Psoas muscle (tissue), 8 donors: ENCODE data around the gene MESP2. TPM values are rescaled to one million over a fixed set of nuclear protein-coding genes. Genes with fewer than 3 reads are reported as not detected.

Experiments
- ATAC-seq, 4 donors: fragments of 200-7000 bp; cut with Tn5 transposase; one replicate each; pipeline ENCODE4 v1.9.1; 2020; ENCODE audit warnings: moderate library complexity in 3 of 4, mild to moderate bottlenecking in 2 of 4
- DNase-seq, 2 donors: peaks; one replicate each; pipeline ENCODE4 v3.0.0-alpha.2; 2020
- H3K27ac ChIP-seq: fragments of 200-600 bp; one replicate; pipeline ENCODE4 v1.8.0; 2022
- H3K27me3 ChIP-seq, 3 donors: fragments of 200-600 bp in 1 of 3; one replicate each; pipeline versions ENCODE4 v1.6.1 to v1.8.0; 2013 to 2022; ENCODE audit warnings: low read length in 2 of 3, mild to moderate bottlenecking in 2 of 3, moderate library complexity in 1 of 3; ENCODE audit not compliant: insufficient read depth in 3 of 3
- H3K36me3 ChIP-seq, 2 donors: fragments of 200-600 bp in 1 of 2; one replicate each; pipeline versions ENCODE4 v1.6.1 to v1.8.0; 2013 to 2022; ENCODE audit warnings: low read depth in 1 of 2, mild to moderate bottlenecking in 1 of 2, moderate library complexity in 1 of 2; ENCODE audit not compliant: insufficient read depth in 1 of 2
- H3K4me1 ChIP-seq: fragments of 200-600 bp; one replicate; pipeline ENCODE4 v1.8.0; 2022
- H3K4me3 ChIP-seq: fragments of 200-600 bp; one replicate; pipeline ENCODE4 v1.8.0; 2022; ENCODE audit warnings: mild to moderate bottlenecking
- H3K9me3 ChIP-seq: fragments of 200-600 bp; one replicate; pipeline ENCODE4 v1.8.0; 2022
- CTCF ChIP-seq: fragments of 200-600 bp; IDR thresholded peaks from one replicate; pipeline ENCODE4 v1.8.0; 2022; ENCODE audit warnings: antibody characterized with exemption
- WGBS, 3 donors: extraction: QIAGEN DNeasy Blood & Tissue Kit; methylation state at CpG; one replicate each; pipeline versions ENCODE4 v1.1.6 to v1.1.7; 2013; 5-methylcytosine and 5-hydroxymethylcytosine counted together
- intact Hi-C, 2 donors: fragments of 100-400 bp; cut with DNase I; formaldehyde crosslinking; loops; one replicate each; pipeline versions ENCODE4 v1.11.0 to v1.14.2; 2022
- polyA plus RNA-seq, 3 donors: library from polyadenylated mRNA; stranded (reverse); fragments of 200-250 nt; gene quantifications; one replicate each; pipeline ENCODE4 v1.2.3, GENCODE V29; 2013
- total RNA-seq, 4 donors: library from RNA; stranded (reverse); fragmentation: NEBNext Ultra II Directional in 2 of 4; extraction: Animal tissue kit (Norgen Biotek cat#: 25700) in 2 of 4; gene quantifications; one replicate each; pipeline versions ENCODE4 v1.2.1 to v1.2.4, GENCODE V29; 2021 to 2023
- donor health status: healthy with polysubstance abuse.
- donor health status: DM: no; HTN: no; CAD: no; lungs with moderate emphysema.
- donor health status: Bipolar disorder and iron deficiency.
- donor health status: healthy.
- donor health status: DM: yes; HTN: yes; CAD: no.
- donor health status: DM: no; HTN: no; CAD: no.
- donor health status: DM: no; HTN: no; CAD: no.
- donor health status: DM: yes; HTN: yes; CAD: no.

Gene MESP2
- total and polyA plus RNA-seq, 7 donors, result 0.17 to 0.38 (median 0.20) TPM; not detected in 4

- Histone ChIP-seq H3K27ac (no peak overlapping the region), H3K27me3 (no peaks in the 10 kb centered on the region), H3K4me3 (no peak overlapping the region), H3K36me3 (no peaks in the 10 kb centered on the region), H3K9me3 (peaks cover 5% of the 10 kb centered on the region), H3K4me1 (no peaks in the 10 kb centered on the region)
- no peak for ATAC-seq
- intact Hi-C loops, result no loop called here
- TF ChIP-seq CTCF, result no peak
- DNase-seq, result peak in 1 of 2 donors; percentile 43
- WGBS, 3 donors, result 93 to 96% (median 93%) methylated on average over 22 of the region's 22 CpGs
Observed at GRCh38 chr15:89792106-89792805, 16.1 kb downstream of the MESP2 start.

GRCh38 chr15:89794627-89795241 lies 18.6 kb downstream of the MESP2 start:
- 37 to 43% (median 40%) methylated on average over 5 of the region's 5 CpGs for WGBS, 3 donors
- no peak overlapping the region for H3K4me3 ChIP-seq
- no peaks in the 10 kb centered on the region for H3K27me3 ChIP-seq
- intact Hi-C loops, result no loop called here
- peaks cover 5% of the 10 kb centered on the region for H3K9me3 ChIP-seq
- H3K27ac ChIP-seq, result no peak overlapping the region
- H3K4me1 ChIP-seq, result no peaks in the 10 kb centered on the region
- no peaks in the 10 kb centered on the region for H3K36me3 ChIP-seq
- ATAC-seq (no peak), DNase-seq (no peak)
- TF ChIP-seq CTCF, result no peak

GRCh38 chr15:89795996-89796395 lies 19.9 kb downstream of the MESP2 start:
- intact Hi-C loops, result no loop called here
- ATAC-seq (no peak), DNase-seq (no peak)
- Histone ChIP-seq H3K4me1 (no peaks in the 10 kb centered on the region), H3K4me3 (no peak overlapping the region), H3K9me3 (peaks cover 5% of the 10 kb centered on the region), H3K27ac (no peak overlapping the region), H3K27me3 (no peaks in the 10 kb centered on the region), H3K36me3 (no peaks in the 10 kb centered on the region)
- TF ChIP-seq CTCF, result no peak

GRCh38 chr15:89797678-89798201 lies 21.6 kb downstream of the MESP2 start:
- DNase-seq (no peak), ATAC-seq (no peak)
- Histone ChIP-seq H3K27ac (no peak overlapping the region), H3K9me3 (peaks cover 5% of the 10 kb centered on the region), H3K4me3 (no peak overlapping the region), H3K36me3 (no peaks in the 10 kb centered on the region), H3K27me3 (no peaks in the 10 kb centered on the region), H3K4me1 (no peaks in the 10 kb centered on the region)
- TF ChIP-seq CTCF, result no peak
- intact Hi-C loops, result no loop called here
- WGBS, 3 donors, result 81 to 94% (median 89%) methylated on average over 4 of the region's 4 CpGs
